CD4-positive, alpha-beta T cell treated with Interferon alpha-2 for 1 hour (primary cell): ENCODE results near the gene LGI2.
"Not testable (repeated sequence)": the region's sequence is repeated elsewhere in the genome, so short reads cannot be mapped to it uniquely, and the experiment has no call there.

ENCODE experiments used
- DNase-seq, 2 donors: peaks; one replicate each; pipeline ENCODE4 v3.0.0-alpha.2; 2020 to 2022

Gene LGI2

DNA sequence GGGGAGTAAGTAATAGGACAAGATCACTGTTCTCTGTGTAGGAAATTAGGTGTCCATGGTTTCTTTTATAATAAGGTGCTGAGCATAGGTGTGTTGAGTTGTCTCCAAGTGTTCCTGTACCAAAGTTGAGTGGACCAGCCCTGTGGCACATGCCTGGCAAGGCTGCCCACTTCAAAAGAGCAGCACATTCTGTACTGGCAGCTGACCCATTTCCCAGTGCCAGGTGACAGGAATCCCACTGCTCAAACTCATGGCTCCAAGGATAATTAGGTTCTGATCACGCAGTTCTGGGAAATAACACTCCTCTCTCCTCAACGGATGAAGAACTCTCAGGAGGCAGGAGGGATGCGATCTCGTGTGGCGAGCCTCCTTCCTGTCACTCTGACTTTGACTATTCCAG, 12.8 kb upstream of the LGI2 start:
- no peak for DNase-seq

DNA sequence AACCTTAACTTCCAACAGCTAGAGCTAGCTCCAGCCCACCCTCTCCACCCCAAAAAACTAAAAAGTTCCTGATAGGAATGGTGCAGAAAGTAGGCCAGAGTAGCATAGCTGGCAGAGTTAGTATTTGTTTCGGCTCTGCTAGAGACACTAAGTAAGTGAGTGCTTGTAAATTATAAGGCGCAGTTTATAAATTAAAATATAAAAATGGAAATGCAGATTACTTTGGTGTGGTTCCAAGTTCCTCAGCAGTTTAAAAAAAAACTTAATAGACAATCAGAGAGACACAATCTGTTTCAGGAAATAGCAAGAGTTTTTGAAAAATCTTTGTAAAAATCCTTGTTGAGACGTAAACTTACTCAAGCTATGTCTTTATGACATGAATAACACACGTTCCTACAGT, 2.8 kb upstream of the LGI2 start:
- DNase-seq, result no peak

DNA sequence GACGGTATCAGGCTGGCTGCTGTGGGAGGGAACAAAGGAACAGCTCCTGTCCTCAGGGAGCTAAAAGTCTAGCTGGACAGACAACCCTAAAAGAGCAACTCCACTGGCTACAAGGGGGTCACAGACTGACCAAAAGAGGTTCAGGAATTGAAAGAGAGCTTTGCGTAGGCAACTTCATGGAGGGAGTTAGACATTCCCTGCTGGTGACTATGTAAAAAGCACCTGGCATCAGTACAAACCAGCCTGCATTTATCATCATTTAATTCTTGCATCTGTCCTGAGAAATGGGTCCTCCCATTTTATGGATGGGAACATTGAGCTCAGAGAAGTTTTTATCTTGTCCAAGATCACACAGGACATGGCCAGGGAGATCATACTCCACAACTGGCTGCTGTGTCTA, 1.4 kb upstream of the LGI2 start:
- no peak for DNase-seq

DNA sequence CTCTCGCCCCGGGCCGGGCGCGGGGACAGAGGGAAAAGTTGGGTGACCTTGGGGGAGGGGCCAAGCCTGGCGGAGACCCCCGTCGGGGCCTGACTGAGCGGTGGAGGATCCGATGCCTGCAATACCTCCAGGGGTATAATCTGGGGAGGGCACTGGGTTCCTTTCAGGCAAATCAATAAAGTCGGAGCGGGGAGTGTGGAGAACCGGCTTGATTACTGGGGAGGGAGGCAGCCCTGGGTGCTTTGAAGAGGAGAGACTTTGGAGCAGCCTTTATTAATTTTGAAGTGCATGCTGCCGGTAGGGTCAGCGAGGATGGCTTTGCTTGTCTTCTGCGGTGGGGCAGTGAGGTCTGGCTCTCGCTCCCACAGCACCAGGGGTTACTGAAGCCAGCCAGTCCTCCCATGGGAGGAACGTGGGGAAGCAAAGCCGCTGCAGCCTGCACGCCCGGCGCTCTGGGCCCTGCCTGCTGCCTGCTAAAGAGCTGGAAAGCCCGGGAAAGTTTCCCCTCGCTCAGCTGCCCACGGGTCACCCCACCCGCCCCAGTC, 403 bp upstream of the LGI2 start:
- DNase-seq, result no peak

DNA sequence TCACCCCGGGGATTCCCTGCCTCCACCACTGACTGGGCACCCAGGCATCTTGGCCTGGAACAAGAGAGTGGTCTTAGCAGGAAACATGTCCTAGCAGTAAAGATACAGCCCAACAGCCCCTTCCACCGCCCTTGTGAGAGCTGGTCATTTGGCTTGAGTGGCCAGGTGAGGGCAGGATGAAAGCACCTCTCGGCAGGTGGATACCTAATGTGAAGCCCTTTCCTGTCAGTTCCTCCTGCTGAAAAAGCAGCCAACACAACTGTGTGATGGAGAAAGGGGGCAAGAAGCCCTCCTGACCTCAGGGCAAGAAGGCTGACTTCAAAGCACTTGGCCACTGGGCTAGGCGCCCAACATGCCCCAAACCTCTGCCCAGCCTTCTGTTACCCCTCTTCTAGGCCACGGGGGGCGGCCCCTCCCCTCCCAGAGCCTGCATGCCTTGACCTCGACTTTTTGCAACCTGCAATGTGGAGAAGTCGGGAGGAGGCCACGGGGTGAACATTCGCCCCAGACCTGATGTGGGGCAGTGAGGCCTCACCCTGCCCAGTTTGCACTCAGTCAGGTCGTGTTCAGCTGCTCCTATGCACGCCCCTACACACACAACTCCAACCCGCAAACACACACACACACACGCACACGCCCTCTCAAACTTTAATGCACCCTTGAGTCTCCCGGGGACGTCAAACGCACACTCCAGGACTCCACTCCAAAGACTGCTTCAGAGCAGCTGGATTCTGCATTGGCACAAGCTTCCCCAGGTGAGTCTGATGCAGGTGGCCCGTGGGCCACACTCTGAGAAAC, 1.1 kb downstream of the LGI2 start:
- DNase-seq, result no peak

DNA sequence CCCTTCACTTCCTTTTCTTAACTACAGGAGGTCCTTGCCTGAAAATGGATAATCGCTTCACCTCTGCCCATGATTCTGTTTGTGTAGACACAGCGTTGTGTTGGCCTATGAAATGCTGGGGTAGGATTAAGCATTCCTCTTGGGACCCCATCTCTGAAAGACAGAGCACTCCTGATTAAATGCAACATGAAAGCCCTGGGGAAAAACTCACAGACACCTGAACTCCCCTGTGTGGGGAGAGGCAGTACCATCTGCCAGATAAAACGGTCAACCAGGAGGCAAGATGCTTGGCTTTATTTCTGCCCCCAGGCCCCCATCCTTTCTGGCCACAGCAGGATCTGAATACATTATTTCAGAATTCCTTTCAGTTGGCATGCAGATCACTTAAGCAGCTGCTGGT, 1.9 kb downstream of the LGI2 start:
- DNase-seq, result no peak

DNA sequence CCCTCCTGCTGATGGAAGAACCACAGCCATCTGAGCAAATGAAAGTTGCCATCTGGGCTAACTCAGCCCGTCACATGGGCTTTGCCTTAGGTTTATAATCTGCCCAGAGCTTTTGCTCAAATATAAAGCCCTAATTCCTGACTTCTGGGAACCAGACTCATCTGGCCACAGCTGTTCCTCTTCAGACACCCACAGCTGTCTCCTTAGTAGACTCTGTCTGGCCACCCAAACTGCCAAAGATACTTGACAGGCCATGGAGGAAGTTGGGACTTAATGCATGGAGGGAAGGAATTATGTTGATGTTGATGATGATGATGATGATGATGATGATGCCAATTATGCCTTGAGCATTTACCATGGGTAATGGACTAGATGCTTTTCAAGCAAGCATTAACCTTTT, 8.0 kb downstream of the LGI2 start:
- no peak for DNase-seq

DNA sequence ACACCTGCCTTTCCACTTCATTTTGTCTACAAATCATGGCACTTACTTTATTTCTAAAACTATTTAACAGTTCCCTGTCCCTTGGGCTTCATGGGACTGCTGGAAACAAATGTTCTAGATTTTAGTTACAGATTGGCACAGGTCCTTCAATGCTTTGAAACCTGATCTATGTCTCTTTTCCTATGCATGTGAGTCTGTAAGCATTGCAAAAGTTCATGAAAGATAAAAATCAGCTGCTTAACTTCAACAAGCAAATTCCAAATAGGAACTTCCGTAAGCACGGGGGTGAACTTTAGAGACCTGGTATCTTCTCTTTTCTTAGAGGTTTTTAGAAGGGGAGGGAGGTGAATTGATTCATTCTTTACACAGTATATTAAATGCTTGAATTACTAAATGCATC, 9.5 kb downstream of the LGI2 start:
- no peak for DNase-seq

DNA sequence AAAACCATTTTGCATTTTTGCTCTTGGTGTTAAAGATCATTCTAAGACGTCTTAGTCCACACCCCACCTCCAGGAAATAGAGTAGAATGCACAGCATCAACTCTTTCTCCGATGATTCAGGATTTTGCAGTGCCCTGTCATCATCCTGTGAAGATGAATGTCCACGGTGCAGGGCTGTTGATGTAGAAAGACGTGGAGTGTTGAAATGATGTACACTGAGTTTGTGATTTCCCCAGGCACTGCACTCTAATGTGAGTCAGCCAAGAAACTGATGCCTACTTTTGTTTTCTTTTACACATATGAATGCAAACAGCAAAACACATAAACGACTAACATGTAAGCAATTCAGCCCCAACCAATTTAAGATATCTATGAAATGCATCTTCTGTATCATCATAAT, 10.5 kb downstream of the LGI2 start:
- no peak for DNase-seq

DNA sequence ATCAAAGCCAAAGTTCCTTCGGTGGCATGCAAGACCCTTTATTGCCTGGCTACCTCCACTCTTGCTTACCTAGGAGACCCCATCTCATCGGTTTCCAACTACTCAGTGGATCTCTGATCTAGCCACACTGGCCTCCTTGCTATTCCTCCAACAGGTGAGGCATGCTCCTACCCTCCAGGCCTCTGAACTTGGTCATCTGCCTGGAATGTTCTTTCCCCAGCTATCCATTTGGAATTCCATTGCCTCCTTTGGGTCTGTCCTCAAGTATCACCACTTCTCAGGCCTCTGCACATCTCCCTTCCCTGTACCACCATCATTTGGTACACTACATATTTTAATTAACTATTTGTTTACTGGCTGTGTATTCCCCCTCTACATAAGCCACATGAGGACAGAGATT, 11.2 kb downstream of the LGI2 start:
- DNase-seq, result no peak

DNA sequence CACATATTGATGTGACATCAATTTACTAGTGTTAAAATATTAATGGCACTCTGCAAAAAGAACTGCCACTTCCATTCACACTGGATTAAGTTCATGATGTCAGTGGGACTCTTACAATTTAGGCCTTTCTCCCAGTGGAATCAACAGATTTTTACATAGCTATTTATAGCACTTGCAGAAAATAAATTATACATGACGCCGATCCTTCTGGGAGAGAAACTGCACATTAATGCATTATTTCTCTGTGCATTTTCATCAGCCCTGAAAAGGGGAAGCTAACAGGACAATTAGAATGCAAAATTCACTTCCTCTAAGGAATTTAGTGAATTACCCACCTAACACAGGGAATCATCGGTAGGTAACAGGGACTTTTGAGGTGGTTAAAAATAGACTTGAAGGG, 15.7 kb downstream of the LGI2 start:
- no peak for DNase-seq

DNA sequence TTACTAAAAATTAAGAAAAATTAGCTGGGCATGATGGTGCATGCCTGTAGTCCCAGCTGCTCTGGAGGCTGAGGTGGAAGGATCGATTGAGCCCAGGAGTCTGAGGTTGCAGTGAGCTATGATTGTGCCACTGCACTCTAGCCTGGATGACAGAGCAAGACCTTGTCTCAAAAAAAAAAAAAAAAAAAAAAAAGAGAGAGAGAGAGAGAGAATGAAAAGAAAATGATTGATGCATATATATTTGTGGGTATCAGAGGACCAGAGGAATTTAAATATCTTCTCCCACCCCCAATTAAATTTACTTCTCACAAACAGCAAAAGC, 16.1 kb downstream of the LGI2 start:
- not testable (repeated sequence) for DNase-seq

DNA sequence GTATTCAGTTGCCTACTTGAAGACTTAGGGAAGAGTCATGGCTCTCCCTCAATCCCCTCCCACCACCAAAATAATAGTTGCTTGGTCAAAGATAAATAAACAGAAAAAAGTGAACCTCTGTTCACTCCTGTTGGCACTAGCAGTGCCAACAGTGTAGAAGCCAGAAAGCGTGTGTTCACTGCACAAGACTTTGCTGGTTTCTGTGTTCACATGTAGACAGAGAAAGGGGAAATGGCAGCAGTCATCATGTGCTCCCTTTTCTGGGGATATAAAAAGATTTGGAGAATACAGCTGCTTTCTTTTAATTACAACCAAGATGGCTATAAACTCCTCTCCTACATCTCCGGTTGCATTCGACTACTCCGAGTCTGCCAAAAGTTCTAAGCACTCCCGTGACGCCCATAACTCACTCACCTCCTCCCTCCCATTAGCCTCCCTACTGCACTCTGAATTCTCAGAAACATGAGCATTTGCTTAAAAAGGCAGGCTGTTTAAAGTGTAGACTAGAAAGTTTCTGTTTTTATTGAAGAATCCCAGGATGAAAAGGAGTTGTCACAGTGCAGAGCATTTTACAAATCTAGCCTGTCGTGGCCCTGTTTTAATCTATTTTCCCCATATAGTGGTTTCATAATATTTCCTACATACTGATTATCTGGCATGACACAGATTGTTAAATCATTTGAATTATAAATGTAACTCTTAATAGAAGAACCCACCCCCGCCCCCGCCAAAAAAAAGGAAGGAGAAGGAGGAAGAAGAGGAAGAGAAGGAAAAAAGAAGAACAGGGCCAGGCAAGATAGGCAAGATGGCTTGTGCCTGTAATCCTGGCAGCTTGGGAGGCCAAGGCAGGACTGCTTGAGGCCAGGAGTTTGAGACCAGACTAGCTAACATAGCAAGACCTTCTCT, 16.7 kb downstream of the LGI2 start:
- DNase-seq, result no peak

DNA sequence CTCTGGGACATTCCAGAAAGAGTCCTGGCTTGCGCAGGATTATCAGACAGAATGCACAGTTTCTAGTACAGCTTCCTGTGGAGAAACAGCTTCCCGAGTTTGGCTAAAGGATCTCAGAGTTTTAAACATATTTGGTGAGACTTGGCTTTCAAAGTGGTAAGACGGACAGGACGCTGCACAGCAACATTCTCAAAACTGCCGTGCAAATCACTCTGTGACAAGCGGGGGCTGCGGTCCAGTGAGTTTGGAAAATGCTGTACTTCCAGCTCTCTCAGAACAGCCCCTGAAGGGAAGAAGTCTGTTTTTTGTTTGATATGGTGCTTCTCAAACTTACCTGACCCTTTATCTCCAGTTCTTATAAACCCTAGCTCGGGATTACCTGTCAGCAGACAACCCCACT, 18.1 kb downstream of the LGI2 start:
- DNase-seq, result no peak

DNA sequence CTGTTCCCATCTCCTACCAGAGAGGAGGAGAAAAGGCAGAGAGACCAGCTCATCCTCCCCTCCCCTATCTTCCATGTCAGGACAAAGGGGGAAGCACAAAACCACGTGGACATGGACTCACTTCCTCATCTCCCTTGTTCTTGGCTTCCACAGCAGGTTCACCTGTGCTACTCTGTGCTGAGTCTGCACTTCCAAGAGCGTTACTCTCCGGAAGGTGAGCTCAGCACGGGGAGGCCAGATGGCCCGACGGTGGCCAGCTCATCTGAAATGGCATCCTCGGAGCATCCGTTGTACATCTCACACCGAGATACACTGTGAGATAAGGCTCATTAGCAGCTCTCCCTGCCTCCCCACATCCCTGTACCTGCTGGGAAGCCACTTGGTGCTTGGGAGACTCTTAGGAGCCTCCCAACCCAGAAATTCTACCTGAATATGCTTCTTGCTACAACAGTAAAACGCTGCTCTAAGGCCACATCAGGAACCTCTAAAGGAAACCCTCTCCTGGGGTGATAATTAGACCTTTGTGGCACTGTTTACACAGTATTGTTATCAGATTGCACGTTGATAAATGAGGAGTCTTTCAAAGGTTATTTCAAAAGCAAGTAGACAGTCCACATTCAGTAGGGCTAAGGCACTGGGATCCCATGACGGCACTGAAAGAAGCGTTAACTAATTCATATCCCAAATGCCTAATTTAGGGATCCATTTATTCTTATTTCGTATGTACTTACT, 19.4 kb downstream of the LGI2 start:
- DNase-seq, result no peak

DNA sequence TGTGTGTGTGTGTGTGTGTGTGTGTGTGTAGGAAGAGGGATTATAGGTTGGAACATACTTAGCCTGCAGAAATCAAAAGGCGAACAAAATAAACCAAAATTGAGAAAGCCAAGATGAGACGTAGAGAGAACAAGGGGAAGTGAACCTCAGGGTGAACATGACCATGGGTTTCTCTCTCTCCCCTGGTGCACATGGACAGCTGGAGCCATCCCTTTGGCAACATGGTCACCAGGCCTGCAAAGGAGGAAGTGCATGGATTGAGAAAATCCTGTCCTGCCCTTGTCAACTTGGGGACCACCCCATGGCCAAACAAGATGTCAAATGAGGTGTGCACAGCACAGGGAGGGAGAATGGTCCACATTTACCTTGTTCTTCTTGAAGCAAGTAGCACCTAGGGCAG, 23.1 kb downstream of the LGI2 start:
- DNase-seq, result no peak

DNA sequence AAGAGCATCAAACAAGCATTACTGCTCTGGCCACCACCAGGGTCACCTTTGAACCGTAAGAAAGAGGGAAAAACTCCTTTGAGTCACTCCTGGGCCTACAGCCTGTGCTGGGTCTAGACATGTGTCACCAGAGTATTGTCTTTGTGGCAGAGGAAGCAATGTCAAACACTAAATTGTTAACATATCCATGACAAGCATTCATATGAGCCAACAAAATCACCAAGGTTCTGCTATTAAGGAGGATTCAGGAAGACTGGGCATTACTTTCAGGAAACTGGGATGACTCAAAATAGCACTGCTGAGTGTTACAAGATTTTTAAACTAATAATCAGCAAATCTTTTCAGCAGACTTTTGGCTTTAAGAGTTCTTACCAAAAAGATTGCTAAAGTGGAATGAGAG, 28.1 kb downstream of the LGI2 start:
- DNase-seq, result no peak

DNA sequence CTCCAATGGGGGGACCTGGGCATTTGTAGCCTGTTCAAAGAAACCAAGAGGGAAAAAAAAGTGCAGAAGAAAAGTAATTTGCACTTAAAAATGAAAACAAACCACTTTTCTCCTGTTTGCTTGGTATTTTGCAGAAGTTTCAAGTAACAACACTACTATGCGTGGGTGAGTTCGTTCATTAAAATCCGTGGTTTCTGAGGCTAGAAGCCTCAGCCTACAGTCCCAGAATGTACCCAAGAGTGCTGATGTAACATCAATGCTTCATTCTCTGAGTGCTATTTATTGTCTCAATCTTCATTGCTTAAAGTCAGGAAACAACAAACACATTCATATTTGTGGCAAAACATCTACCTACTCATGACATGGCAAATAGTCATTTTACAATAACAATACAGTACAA, 29.2 kb downstream of the LGI2 start:
- no peak for DNase-seq

DNA sequence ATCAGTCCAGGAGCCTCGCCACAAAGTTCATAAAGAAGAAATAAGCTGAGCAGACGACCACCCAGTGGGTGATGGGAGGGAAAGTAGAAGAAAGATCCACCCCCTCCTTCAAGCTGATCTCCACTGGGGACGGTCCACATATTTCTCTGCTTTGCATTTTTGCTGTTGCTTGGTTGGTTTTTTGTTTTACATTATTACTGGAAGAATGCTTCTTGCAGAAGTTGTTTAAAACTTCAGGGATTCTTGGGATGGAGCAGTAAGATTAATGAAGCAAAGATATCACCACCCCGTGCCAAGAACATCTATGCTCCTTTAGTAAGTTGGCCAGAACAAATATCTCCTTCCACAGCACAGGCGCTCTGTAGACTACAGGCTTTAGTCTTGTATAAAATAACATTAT, 30.1 kb downstream of the LGI2 start:
- DNase-seq, result no peak

DNA sequence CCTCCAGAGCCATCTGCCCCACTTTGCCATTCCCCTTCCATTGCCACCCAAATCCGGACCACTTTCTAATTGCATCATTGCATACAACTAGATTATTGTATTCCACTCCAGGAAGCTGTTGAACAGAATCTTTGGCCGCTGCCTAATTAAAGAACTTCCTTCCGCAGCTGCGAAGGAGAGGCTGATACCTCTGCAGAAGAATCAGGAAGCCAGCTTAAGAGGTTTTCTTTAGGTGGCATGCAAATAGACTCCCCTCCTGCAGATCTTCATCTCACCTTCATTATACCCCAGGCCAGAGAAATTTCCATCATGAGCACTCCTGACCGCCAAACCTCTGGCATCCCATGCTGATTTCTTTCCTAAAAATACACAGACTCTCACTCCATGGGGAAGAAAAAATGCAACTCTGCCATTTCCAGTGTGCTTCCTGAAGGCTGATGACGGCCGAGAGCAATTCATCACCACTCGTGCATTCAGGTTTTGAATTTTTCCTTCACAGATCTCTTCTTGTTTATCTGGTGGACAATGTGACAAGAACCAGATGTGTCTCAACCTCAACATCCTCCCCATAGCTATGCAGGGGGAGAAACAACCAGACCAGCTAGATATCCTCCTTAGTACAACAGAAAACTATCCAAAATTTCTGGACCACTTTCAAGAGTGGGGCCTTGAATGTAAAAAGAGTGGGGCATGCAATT, 31.2 kb downstream of the LGI2 start:
- DNase-seq, result no peak

DNA sequence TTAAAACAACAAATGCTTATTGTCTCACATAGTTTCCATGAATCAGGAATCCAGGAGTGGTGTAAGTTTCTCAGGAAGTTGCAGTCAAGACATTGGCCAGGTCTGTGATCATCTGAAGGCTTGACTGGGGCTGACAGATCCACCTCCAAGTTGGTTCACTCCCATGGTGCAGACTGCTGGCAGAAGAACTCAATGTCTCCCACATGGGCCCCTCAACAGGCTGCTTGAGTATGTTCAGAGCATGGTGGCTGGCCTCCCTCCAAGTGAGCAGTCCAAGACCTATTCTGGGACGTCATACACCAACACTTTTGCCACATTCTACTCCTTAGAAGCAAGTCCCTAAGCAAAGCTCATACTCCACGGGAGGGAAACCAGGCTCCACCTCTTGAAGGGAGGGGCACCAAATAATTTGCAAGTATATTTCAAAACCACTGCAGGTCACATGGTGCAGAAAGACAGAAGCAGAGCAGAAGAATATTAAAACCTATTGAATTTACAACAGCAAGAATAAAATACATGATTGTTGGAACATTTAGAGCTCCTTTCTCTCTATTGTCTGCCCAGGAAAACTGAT, 35.3 kb downstream of the LGI2 start:
- no peak for DNase-seq

DNA sequence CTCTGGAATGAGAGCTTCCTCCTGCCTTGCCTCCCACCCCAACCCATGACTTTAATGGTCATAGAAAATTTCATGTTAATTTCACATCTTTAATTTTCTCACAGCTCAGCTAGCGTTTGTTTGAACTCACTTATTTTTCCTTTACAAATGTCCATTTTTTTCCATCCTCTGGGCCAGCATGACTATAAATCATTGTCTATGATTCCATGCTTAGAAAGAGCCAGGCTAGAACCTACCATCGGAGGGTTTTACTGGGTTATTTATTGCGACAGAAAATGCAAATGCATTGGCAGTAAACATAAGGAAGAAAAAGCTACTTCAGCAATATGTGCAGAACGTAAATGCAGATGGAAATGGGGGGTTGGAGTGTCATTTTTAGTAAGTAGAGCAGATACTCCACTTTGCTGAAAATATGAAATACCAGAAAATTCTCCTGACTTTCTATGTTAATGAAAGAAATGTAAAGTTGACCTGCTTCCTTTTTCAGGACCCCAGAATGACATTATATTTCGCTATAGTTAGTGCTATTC, 37.1 kb downstream of the LGI2 start:
- DNase-seq, result no peak
